ENCODE data around the gene UQCR11.
A peak's percentile ranks its signal among the peaks of the same experiment; 100 is the strongest.

UQCR11 gene

DNA sequence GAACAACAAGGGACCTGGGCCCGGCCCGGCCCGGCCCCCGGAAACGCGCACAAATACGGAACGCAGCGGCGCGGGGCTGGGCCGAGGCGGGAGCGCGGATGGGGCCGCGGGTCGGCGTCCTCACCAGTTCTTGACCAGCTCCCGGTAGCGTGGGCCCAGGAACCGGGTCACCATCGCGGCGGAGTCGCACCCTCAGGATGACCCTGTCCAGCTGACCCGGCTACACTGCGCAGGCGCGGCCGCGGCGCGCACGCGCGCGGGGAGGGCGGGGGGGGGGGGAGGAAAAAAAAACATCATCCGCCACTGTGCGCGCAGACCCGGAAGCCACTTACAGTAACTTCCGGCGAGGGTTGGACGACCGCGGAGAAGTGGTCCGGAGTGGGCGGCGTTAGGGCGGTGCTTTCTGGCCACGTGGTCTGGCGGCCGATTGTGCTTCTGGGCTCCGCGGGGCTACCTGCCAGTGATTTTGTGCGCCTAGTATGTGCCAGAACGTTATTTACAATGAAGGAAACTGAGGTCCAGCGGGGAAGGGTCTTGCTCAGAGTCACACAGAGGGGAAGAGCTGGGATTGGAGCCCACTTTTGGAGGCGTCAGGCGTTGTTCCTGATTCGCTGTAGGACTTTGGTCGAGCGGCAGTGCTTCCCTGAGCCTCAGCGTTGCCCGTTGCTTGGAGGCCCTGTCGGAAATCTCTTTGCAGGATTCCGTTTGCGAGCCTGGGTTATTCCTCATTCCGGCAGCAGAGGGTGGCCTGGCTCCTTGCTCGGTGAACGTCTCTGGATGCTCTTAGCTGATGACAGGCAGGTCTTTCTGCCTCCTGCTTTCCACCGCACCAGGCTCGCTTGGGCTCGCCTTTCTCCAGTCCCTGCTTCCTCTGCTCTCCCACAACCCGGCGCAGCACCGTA, at the start of gene UQCR11:
Gene UQCR11 (minus strand): TSS at position 227 of the 902 bp plus-strand sequence. CDS start 53 bp downstream, at position 174.
- DNase-seq (ENCODE audit: low read depth) = peak; percentile 93
- in situ Hi-C loops (cut with HindIII; ENCODE audit: low sequenced_read_pairs) = no loop called here

DNA sequence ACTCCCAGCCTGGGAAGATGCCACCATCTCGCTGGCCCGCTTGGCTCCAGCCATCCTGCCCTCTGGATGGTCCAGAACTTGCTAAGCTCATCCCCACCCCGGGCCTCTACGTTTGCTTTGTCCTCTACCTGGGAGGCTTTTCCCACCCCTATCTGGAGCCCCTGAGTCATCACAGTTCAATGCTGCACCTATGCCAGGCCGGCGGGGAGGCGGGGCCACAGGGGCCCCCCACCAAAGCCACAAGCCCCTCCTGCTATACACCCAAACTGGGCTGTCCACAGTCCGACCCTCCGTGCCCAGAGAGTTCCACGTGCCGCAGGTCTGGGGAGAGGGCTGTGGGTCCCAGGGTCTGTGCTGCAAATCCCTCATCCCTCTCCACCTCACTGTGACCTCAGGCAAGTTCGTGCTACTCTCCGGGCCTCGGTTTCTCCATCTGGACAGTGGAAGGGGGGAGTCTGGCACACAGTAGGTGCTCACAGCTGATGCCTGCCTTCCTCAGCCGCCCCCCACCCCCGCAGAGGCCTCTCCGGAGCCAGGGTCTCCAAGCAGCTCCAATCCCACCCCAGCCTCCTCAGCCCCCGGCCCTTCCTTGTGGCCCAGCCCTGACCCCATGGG, 49.0 kb upstream of the UQCR11 start:
- in situ Hi-C loops (cut with HindIII; ENCODE audit: low sequenced_read_pairs) = no loop called here
- TF ChIP-seq, protein P1, sequence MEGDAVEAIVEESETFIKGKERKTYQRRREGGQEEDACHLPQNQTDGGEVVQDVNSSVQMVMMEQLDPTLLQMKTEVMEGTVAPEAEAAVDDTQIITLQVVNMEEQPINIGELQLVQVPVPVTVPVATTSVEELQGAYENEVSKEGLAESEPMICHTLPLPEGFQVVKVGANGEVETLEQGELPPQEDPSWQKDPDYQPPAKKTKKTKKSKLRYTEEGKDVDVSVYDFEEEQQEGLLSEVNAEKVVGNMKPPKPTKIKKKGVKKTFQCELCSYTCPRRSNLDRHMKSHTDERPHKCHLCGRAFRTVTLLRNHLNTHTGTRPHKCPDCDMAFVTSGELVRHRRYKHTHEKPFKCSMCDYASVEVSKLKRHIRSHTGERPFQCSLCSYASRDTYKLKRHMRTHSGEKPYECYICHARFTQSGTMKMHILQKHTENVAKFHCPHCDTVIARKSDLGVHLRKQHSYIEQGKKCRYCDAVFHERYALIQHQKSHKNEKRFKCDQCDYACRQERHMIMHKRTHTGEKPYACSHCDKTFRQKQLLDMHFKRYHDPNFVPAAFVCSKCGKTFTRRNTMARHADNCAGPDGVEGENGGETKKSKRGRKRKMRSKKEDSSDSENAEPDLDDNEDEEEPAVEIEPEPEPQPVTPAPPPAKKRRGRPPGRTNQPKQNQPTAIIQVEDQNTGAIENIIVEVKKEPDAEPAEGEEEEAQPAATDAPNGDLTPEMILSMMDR (IDR thresholded peaks at IDR 0.05; ENCODE audit: low read depth, low read length, missing control alignments) = no peak
- no peak overlapping the region for H3K4me3 ChIP-seq (ENCODE audit: low read depth, low read length)
- no peak for DNase-seq (ENCODE audit: low read depth)

More for the DNA sequence above, at the start of gene UQCR11:
- H3K4me3 ChIP-seq (ENCODE audit: low read depth, low read length) = peak within 1 kb of the TSS; percentile 61
- TF ChIP-seq, protein P1 (IDR thresholded peaks at IDR 0.05; ENCODE audit: low read depth, low read length, missing control alignments) = peak; percentile 67

DNA sequence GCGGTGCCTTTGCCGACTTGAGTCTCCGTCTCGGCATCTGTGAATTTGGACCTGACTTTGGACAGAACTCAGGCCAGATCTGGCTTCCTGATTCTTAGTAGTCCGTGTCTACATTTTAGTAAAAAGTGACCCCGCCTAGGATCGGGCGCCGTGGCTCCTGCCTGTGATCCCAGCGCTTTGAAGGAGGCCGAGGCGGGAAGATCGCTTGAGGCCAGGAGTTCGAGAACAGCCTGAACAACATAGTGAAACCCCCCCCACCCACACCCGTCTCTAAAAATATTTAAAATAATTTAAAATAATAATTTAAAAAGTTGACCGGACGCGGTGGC, 48.0 kb upstream of the UQCR11 start:
- DNase-seq (ENCODE audit: low read depth) = no peak
- H3K4me3 ChIP-seq (ENCODE audit: low read depth, low read length) = peak overlapping the region; percentile 55
- TF ChIP-seq, protein P1 (IDR thresholded peaks at IDR 0.05; ENCODE audit: low read depth, low read length, missing control alignments) = no peak
- in situ Hi-C loops (cut with HindIII; ENCODE audit: low sequenced_read_pairs) = no loop called here

DNA sequence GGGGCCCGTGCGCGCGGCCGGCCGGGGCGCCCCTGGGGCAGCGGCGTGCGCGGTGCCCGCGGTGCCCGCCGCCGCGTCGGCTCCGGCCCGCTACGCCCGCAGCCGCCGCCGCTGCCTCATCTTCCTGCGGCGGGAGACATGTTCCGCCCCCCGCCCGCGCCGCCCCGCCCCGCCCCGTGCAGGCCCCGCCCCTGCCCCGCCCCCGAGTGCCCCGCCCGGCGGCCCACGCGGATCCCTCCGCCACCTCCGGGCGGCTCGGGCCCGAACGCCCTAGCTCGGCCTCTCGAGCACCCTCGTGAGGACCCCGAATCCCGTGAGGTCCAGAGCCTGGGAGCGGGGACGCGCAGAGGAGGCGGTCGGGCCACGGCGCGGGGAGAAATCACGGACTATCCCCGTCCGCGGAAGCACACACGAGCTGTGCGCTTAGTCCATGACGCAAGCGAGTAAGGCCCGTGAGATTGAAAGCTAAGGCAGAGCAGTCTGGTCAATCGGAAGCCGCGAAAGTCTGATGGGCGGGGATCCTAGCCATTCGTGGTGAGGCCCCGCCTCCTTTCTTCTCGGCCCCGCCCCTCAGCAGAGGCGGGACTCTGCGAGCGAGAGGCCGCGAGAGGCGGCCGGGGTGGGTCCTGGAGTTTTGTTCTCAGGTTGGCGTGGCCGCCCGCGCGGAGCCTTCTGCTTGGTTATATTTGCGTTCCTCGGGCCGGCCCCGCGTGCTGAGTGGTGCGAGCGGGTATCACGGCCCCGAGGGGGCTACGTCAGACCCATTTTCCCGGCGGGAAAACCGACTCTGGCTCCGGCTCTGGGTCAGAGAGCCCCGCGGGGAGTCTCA, 47.4 kb upstream of the UQCR11 start, which contains the start of gene TCF3:
Gene TCF3 (minus strand): TSS at position 145 of the 829 bp plus-strand sequence. CDS start 2,367 bp downstream, outside the sequence.
- TF ChIP-seq, protein P1 (IDR thresholded peaks at IDR 0.05; ENCODE audit: low read depth, low read length, missing control alignments) = no peak

DNA sequence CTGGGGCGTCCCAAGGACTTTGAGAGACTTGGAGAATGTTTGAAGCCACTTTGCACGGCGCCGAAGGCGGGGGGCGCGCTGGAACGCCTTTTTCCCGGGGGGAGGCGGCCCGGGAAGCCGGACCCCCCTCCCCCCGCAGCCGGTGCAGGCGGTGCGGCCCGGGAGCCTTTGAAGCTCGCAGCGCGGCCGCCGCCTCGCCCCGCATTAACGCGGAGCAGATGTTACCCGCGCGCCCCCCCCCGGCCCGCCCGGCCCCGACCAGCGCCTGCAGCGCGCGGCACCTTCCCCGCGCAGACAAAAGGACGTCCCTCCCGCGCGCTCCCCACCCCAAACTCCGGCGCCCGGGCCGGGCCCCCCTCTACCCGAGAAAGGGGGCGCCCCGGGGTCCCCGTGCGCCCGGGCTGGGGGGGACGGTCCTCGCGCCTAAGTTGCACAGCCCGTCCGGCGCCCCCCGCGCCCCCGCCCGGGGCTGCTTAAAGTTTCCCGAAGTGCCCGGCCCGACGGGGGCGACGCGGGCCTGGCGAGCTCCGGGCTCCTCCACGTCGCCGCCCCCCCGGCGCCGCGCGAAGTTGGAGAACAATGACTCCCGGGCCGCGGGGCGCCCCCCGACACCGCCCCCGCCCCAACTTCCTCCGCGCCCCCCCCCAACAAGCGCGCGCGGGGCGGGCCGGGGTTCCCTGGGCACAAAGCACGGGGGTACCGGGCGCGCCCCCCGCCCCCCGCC, 46.5 kb upstream of the UQCR11 start:
- TF ChIP-seq, protein P1 (IDR thresholded peaks at IDR 0.05; ENCODE audit: low read depth, low read length, missing control alignments) = no peak
- peak overlapping the region; percentile 74 for H3K4me3 ChIP-seq (ENCODE audit: low read depth, low read length)
- no peak for DNase-seq (ENCODE audit: low read depth)
- in situ Hi-C loops (cut with HindIII; ENCODE audit: low sequenced_read_pairs) = no loop called here

More for the DNA sequence above, 47.4 kb upstream of the UQCR11 start, which contains the start of gene TCF3:
- peak; percentile 97 for DNase-seq (ENCODE audit: low read depth)
- in situ Hi-C loops (cut with HindIII; ENCODE audit: low sequenced_read_pairs) = no loop called here
- H3K4me3 ChIP-seq (ENCODE audit: low read depth, low read length) = peak within 1 kb of the TSS; percentile 74
